ENCODE measurements around the gene PIRT. TPM values are rescaled to one million over a fixed set of nuclear protein-coding genes. Genes with fewer than 3 reads are reported as not detected.

Gene PIRT
- total RNA-seq, 1 donor from 2014 or later = not detected

- no peak overlapping the region for H3K27ac Mint-ChIP-seq
- no peak for DNase-seq (ENCODE audit: low spot score, unreplicated experiment)
- H3K4me1 Mint-ChIP-seq (ENCODE audit: low read depth) = peaks cover 16% of the 10 kb centered on the region
- no peaks in the 10 kb centered on the region for H3K9me3 Mint-ChIP-seq (ENCODE audit: low read depth)
- H3K27me3 Mint-ChIP-seq = peaks cover 55% of the 10 kb centered on the region
- H3K36me3 Mint-ChIP-seq (ENCODE audit: insufficient read depth) = no peaks in the 10 kb centered on the region
- H3K4me3 Mint-ChIP-seq (ENCODE audit: low read depth) = no peak overlapping the region
- TF ChIP-seq CTCF (IDR thresholded peaks at IDR 0.05; ENCODE audit: unreplicated experiment) = no peak
Measured at GRCh38 chr17:10845388-10845751, 7.5 kb upstream of the PIRT start.

GRCh38 chr17:10844621-10845387 is 6.9 kb upstream of the PIRT start:
- H3K27me3 Mint-ChIP-seq = peaks cover 54% of the 10 kb centered on the region
- H3K4me1 Mint-ChIP-seq (ENCODE audit: low read depth) = peaks cover 16% of the 10 kb centered on the region
- H3K27ac Mint-ChIP-seq = no peak overlapping the region
- H3K9me3 Mint-ChIP-seq (ENCODE audit: low read depth) = no peaks in the 10 kb centered on the region
- peak; percentile 96 for TF ChIP-seq CTCF (IDR thresholded peaks at IDR 0.05; ENCODE audit: unreplicated experiment)
- H3K36me3 Mint-ChIP-seq (ENCODE audit: insufficient read depth) = no peaks in the 10 kb centered on the region
- peak; percentile 65 for DNase-seq (ENCODE audit: low spot score, unreplicated experiment)
- H3K4me3 Mint-ChIP-seq (ENCODE audit: low read depth) = peak overlapping the region; percentile 74

- no peak for TF ChIP-seq CTCF (IDR thresholded peaks at IDR 0.05; ENCODE audit: unreplicated experiment)
- Mint-ChIP-seq H3K36me3 (ENCODE audit: insufficient read depth) (no peaks in the 10 kb centered on the region), H3K27me3 (peaks cover 51% of the 10 kb centered on the region), H3K9me3 (ENCODE audit: low read depth) (no peaks in the 10 kb centered on the region), H3K4me1 (ENCODE audit: low read depth) (peaks cover 16% of the 10 kb centered on the region), H3K27ac (no peak overlapping the region), H3K4me3 (ENCODE audit: low read depth) (peak overlapping the region; percentile 62)
- DNase-seq (ENCODE audit: low spot score, unreplicated experiment) = no peak
Measured at GRCh38 chr17:10843811-10844210, 5.9 kb upstream of the PIRT start.

GRCh38 chr17:10842658-10843057 is 4.8 kb upstream of the PIRT start:
- no peak for TF ChIP-seq CTCF (IDR thresholded peaks at IDR 0.05; ENCODE audit: unreplicated experiment)
- H3K36me3 Mint-ChIP-seq (ENCODE audit: insufficient read depth) = no peaks in the 10 kb centered on the region
- DNase-seq (ENCODE audit: low spot score, unreplicated experiment) = no peak
- no peaks in the 10 kb centered on the region for H3K9me3 Mint-ChIP-seq (ENCODE audit: low read depth)
- H3K4me3 Mint-ChIP-seq (ENCODE audit: low read depth) = no peak overlapping the region
- H3K4me1 Mint-ChIP-seq (ENCODE audit: low read depth) = peaks cover 16% of the 10 kb centered on the region
- peaks cover 55% of the 10 kb centered on the region for H3K27me3 Mint-ChIP-seq
- H3K27ac Mint-ChIP-seq = no peak overlapping the region

- peaks cover 34% of the 10 kb centered on the region for H3K27me3 Mint-ChIP-seq
- no peak overlapping the region for H3K27ac Mint-ChIP-seq
- no peaks in the 10 kb centered on the region for H3K36me3 Mint-ChIP-seq (ENCODE audit: insufficient read depth)
- no peak overlapping the region for H3K4me3 Mint-ChIP-seq (ENCODE audit: low read depth)
- no peak for DNase-seq (ENCODE audit: low spot score, unreplicated experiment)
- peaks cover 5% of the 10 kb centered on the region for H3K4me1 Mint-ChIP-seq (ENCODE audit: low read depth)
- TF ChIP-seq CTCF (IDR thresholded peaks at IDR 0.05; ENCODE audit: unreplicated experiment) = no peak
- H3K9me3 Mint-ChIP-seq (ENCODE audit: low read depth) = no peaks in the 10 kb centered on the region
Measured at GRCh38 chr17:10838682-10839081, 795 bp upstream of the PIRT start.

All from progenitor cell of endocrine pancreas (in vitro differentiated cells).